Smooth muscle cell (in vitro differentiated cells): ENCODE results near the gene ACP7. TPM values are rescaled to one million over a fixed set of nuclear protein-coding genes. Genes with fewer than 3 reads are reported as not detected.

Experiments
- DNase-seq: peaks from one replicate; lab custom pipeline; 2025; ENCODE audit not compliant: unreplicated experiment; lab: John Stamatoyannopoulos, UW
- H2AFZ ChIP-seq: fragments of 200-600 bp; sonication (generic); 2 replicates; pipeline ENCODE4 v1.6.0; 2016; ENCODE audit warnings: antibody characterized with exemption, low read depth, mild to moderate bottlenecking
- H3F3A ChIP-seq: fragments of 200-600 bp; sonication (generic); 2 replicates; pipeline ENCODE4 v1.6.0; 2017; ENCODE audit warnings: antibody characterized with exemption, low read depth
- H3K27ac ChIP-seq: fragments of 200-600 bp; sonication (generic); 2 replicates; pipeline ENCODE4 v1.5.1; 2016; ENCODE audit warnings: low read depth, mild to moderate bottlenecking
- H3K27me3 ChIP-seq: fragments of 200-600 bp; sonication (generic); 2 replicates; pipeline ENCODE4 v1.6.1; 2016; ENCODE audit warnings: low read depth, mild to moderate bottlenecking
- H3K36me3 ChIP-seq: fragments of 200-600 bp; sonication (generic); 2 replicates; pipeline ENCODE4 v1.5.1; 2016; ENCODE audit warnings: low read depth
- H3K4me1 ChIP-seq: fragments of 200-600 bp; sonication (generic); 2 replicates; pipeline ENCODE4 v1.5.1; 2016; ENCODE audit warnings: low read depth
- H3K4me2 ChIP-seq: fragments of 200-600 bp; sonication (generic); 2 replicates; pipeline ENCODE4 v1.6.0; 2016; ENCODE audit warnings: mild to moderate bottlenecking
- H3K4me3 ChIP-seq: fragments of 200-600 bp; sonication (generic); 2 replicates; pipeline ENCODE4 v1.5.1; 2016; ENCODE audit warnings: mild to moderate bottlenecking
- H3K79me2 ChIP-seq: fragments of 200-600 bp; sonication (generic); 2 replicates; pipeline ENCODE4 v1.6.0; 2016; ENCODE audit warnings: low read depth, mild to moderate bottlenecking
- H3K9ac ChIP-seq: fragments of 200-600 bp; sonication (generic); 2 replicates; pipeline ENCODE4 v1.6.0; 2016; ENCODE audit warnings: low read depth
- H3K9me3 ChIP-seq: fragments of 200-600 bp; sonication (generic); replicated peaks from 2 replicates; pipeline ENCODE4 v1.5.1; 2016; ENCODE audit warnings: low read depth
- H4K20me1 ChIP-seq: fragments of 200-600 bp; sonication (generic); 2 replicates; pipeline ENCODE4 v1.6.0; 2016; ENCODE audit warnings: low read depth
- CTCF ChIP-seq: fragments of 200-600 bp; sonication (generic); IDR thresholded peaks from 2 replicates; pipeline ENCODE4 v1.5.1; 2017; ENCODE audit warnings: borderline replicate concordance, mild to moderate bottlenecking, antibody characterized with exemption; ENCODE audit not compliant: insufficient read depth, poor library complexity, severe bottlenecking
- WGBS: methylation state at CpG from one replicate; pipeline ENCODE4 v1.1.7; 2016; ENCODE audit warnings: low lambda C conversion rate; 5-methylcytosine and 5-hydroxymethylcytosine counted together
- polyA plus RNA-seq: library from polyadenylated mRNA; unstranded; fragments of >200 nt; fragmentation: Nextera tagmentation; extraction: Ambion mirVana; gene quantifications from 2 replicates; pipeline ENCODE4 v1.2.1, GENCODE V29; 2016
- total RNA-seq: library from RNA; depleted of rRNA; stranded (reverse); fragments of >200 nt; gene quantifications from 2 replicates; pipeline ENCODE4 v1.2.3, GENCODE V29; 2014

ACP7 gene
- total and polyA plus RNA-seq, 2 experiments from 2014 or later, result 2.2 TPM; not detected in 1

GRCh38 chr19:39150235-39150634, 66.1 kb downstream of the ACP7 start:
- WGBS, result 96% methylated on average over 8 of the region's 8 CpGs
- DNase-seq, result no peak
- Histone ChIP-seq H3F3A (no peaks in the 10 kb centered on the region), H3K79me2 (peaks cover 64% of the 10 kb centered on the region), H4K20me1 (peaks cover 86% of the 10 kb centered on the region), H3K9ac (no peak overlapping the region), H3K36me3 (no peaks in the 10 kb centered on the region), H3K4me1 (peaks cover 17% of the 10 kb centered on the region), H3K9me3 (no peaks in the 10 kb centered on the region), H2AFZ (no peak overlapping the region), H3K27ac (no peak overlapping the region), H3K4me3 (no peak overlapping the region), H3K4me2 (no peak overlapping the region), H3K27me3 (no peaks in the 10 kb centered on the region)
- no peak for TF ChIP-seq CTCF

GRCh38 chr19:39150807-39151600, 66.8 kb downstream of the ACP7 start:
- DNase-seq, result no peak
- no peak overlapping the region for H3K4me3 ChIP-seq
- H3K27ac ChIP-seq, result no peak overlapping the region
- peaks cover 86% of the 10 kb centered on the region for H4K20me1 ChIP-seq
- no peaks in the 10 kb centered on the region for H3F3A ChIP-seq
- no peak for TF ChIP-seq CTCF
- no peaks in the 10 kb centered on the region for H3K9me3 ChIP-seq
- peaks cover 58% of the 10 kb centered on the region for H3K79me2 ChIP-seq
- H3K36me3 ChIP-seq, result no peaks in the 10 kb centered on the region
- H3K4me2 ChIP-seq, result no peak overlapping the region
- H3K9ac ChIP-seq, result no peak overlapping the region
- no peaks in the 10 kb centered on the region for H3K27me3 ChIP-seq
- H2AFZ ChIP-seq, result no peak overlapping the region
- 90% methylated on average over 26 of the region's 26 CpGs for WGBS
- H3K4me1 ChIP-seq, result peaks cover 11% of the 10 kb centered on the region

GRCh38 chr19:39152066-39152465, 67.9 kb downstream of the ACP7 start:
- H4K20me1 ChIP-seq, result peaks cover 84% of the 10 kb centered on the region
- no peaks in the 10 kb centered on the region for H3K27me3 ChIP-seq
- no peak overlapping the region for H3K9ac ChIP-seq
- no peak for DNase-seq
- no peaks in the 10 kb centered on the region for H3K9me3 ChIP-seq
- TF ChIP-seq CTCF, result no peak
- no peaks in the 10 kb centered on the region for H3F3A ChIP-seq
- H3K79me2 ChIP-seq, result peaks cover 60% of the 10 kb centered on the region
- H2AFZ ChIP-seq, result no peak overlapping the region
- H3K4me1 ChIP-seq, result peaks cover 16% of the 10 kb centered on the region
- no peak overlapping the region for H3K27ac ChIP-seq
- H3K36me3 ChIP-seq, result no peaks in the 10 kb centered on the region
- H3K4me2 ChIP-seq, result no peak overlapping the region
- no peak overlapping the region for H3K4me3 ChIP-seq
- WGBS, result 91% methylated on average over 10 of the region's 10 CpGs
